Endothelial cell (in vitro differentiated cells): ENCODE results near the gene SERPINA1. TPM values are rescaled to one million over a fixed set of nuclear protein-coding genes. Genes with fewer than 3 reads are reported as not detected.

ENCODE experiments used
- DNase-seq: peaks from one replicate; pipeline ENCODE4 v3.0.0; 2021; ENCODE audit warnings: low spot score
- H3K27ac Mint-ChIP-seq: one replicate; pipeline ENCODE4 v1.8.0; 2021; ENCODE audit warnings: mixed read lengths, inconsistent platforms; ENCODE audit not compliant: unreplicated experiment
- H3K27me3 Mint-ChIP-seq: one replicate; pipeline ENCODE4 v1.8.0; 2021; ENCODE audit warnings: mild to moderate bottlenecking, moderate library complexity, mixed read lengths, inconsistent platforms; ENCODE audit not compliant: unreplicated experiment
- H3K36me3 Mint-ChIP-seq: one replicate; pipeline ENCODE4 v1.8.0; 2021; ENCODE audit warnings: mild to moderate bottlenecking, low read depth, mixed read lengths, inconsistent platforms; ENCODE audit not compliant: unreplicated experiment
- H3K4me1 Mint-ChIP-seq: one replicate; pipeline ENCODE4 v1.8.0; 2021; ENCODE audit warnings: mild to moderate bottlenecking, mixed read lengths, inconsistent platforms; ENCODE audit not compliant: unreplicated experiment
- H3K4me3 Mint-ChIP-seq: one replicate; pipeline ENCODE4 v1.8.0; 2021; ENCODE audit warnings: mild to moderate bottlenecking, mixed read lengths, inconsistent platforms; ENCODE audit not compliant: unreplicated experiment
- H3K9me3 Mint-ChIP-seq: one replicate; pipeline ENCODE4 v1.8.0; 2021; ENCODE audit warnings: mixed read lengths, inconsistent platforms; ENCODE audit not compliant: unreplicated experiment
- CTCF ChIP-seq: fragments of 200-600 bp; sonication (generic); IDR thresholded peaks from one replicate; pipeline ENCODE4 v1.5.0; 2021; ENCODE audit warnings: antibody characterized with exemption; ENCODE audit not compliant: unreplicated experiment
- total RNA-seq: library from RNA; stranded (reverse); fragmentation: NEBNext Ultra II Directional; extraction: Animal tissue kit (Norgen Biotek cat#: 25700); gene quantifications from one replicate; pipeline ENCODE4 v1.2.1, GENCODE V29; 2021; ENCODE audit not compliant: unreplicated experiment

Gene SERPINA1
- total RNA-seq, 1 donor from 2014 or later, result not detected

- TF ChIP-seq CTCF, result no peak
- H3K27me3 Mint-ChIP-seq, result no peaks in the 10 kb centered on the region
- H3K9me3 Mint-ChIP-seq, result no peaks in the 10 kb centered on the region
- H3K27ac Mint-ChIP-seq, result no peak overlapping the region
- no peaks in the 10 kb centered on the region for H3K4me1 Mint-ChIP-seq
- DNase-seq, result no peak
- no peak overlapping the region for H3K4me3 Mint-ChIP-seq
- H3K36me3 Mint-ChIP-seq, result no peaks in the 10 kb centered on the region
Observed at GRCh38 chr14:94341656-94342333, 46.6 kb downstream of the SERPINA1 start.

DNA sequence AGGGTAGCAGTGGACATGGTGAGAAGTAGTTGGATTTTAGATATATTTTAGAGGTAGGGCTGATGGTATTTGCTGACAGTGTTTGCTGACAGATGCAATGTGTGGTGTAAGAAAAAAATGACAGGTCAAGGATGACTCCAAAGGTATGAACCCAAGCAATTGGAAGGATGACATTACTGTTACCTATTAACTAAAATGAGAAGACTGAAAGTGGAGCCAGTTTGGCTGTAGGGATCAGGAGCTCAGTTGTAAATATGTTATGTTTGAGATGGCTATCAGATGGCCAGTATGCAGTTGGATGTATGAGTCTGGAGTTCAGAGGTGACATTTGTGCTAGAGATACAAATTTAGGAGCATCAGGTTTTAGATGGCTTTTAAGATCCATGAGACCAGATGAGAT, 47.9 kb downstream of the SERPINA1 start:
- H3K4me1 Mint-ChIP-seq, result no peaks in the 10 kb centered on the region
- H3K4me3 Mint-ChIP-seq, result no peak overlapping the region
- no peaks in the 10 kb centered on the region for H3K9me3 Mint-ChIP-seq
- no peak for DNase-seq
- no peak overlapping the region for H3K27ac Mint-ChIP-seq
- no peaks in the 10 kb centered on the region for H3K36me3 Mint-ChIP-seq
- H3K27me3 Mint-ChIP-seq, result no peaks in the 10 kb centered on the region
- no peak for TF ChIP-seq CTCF

- H3K4me1 Mint-ChIP-seq, result no peaks in the 10 kb centered on the region
- no peaks in the 10 kb centered on the region for H3K9me3 Mint-ChIP-seq
- no peak overlapping the region for H3K27ac Mint-ChIP-seq
- no peak for TF ChIP-seq CTCF
- no peak overlapping the region for H3K4me3 Mint-ChIP-seq
- no peaks in the 10 kb centered on the region for H3K36me3 Mint-ChIP-seq
- no peaks in the 10 kb centered on the region for H3K27me3 Mint-ChIP-seq
- no peak for DNase-seq
Observed at GRCh38 chr14:94338023-94338422, 50.4 kb downstream of the SERPINA1 start.

- Mint-ChIP-seq H3K36me3 (no peaks in the 10 kb centered on the region), H3K4me1 (no peaks in the 10 kb centered on the region), H3K27ac (no peak overlapping the region), H3K27me3 (no peaks in the 10 kb centered on the region), H3K9me3 (no peaks in the 10 kb centered on the region), H3K4me3 (no peak overlapping the region)
- no peak for DNase-seq
- TF ChIP-seq CTCF, result no peak
Observed at GRCh38 chr14:94337274-94337673, 51.1 kb downstream of the SERPINA1 start.

DNA sequence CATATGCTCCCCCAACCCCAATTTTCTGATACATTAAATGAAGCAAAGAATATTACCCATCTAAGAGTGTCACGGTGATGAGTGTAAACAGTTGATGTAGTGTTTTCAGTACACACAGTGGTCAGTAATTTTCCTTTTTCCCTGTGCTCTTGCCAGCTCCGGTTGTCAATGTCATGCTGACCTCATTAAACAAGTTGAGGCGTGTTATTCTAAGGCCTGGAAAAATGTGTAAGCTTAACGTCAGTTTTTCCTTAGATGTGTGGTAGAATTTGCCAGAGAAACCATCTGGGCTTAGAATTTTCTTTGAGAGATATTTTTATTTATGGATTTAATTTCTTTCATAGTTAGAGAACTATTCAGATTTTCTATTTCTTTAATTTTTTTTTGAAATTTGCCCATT, 53.5 kb downstream of the SERPINA1 start:
- Mint-ChIP-seq H3K4me1 (no peaks in the 10 kb centered on the region), H3K27me3 (peaks cover 4% of the 10 kb centered on the region), H3K36me3 (no peaks in the 10 kb centered on the region), H3K27ac (no peak overlapping the region), H3K9me3 (no peaks in the 10 kb centered on the region), H3K4me3 (no peak overlapping the region)
- no peak for TF ChIP-seq CTCF
- no peak for DNase-seq
